Epithelial cell of proximal tubule (primary cell): Measurements from ENCODE around the gene SDK1. TPM values are rescaled to one million over a fixed set of nuclear protein-coding genes. Genes with fewer than 3 reads are reported as not detected.

Experiments used
- DNase-seq: peaks from one replicate; pipeline ENCODE4 v3.0.0-alpha.2; 2011; ENCODE audit warnings: low read depth
- H3K4me3 ChIP-seq: 2 replicates; pipeline ENCODE4 v1.5.1; 2011; ENCODE audit warnings: low read depth, mild to moderate bottlenecking, low read length
- total RNA-seq: library from RNA; depleted of rRNA; stranded (reverse); fragments of >200 nt; gene quantifications from 2 replicates; pipeline ENCODE4 v1.2.3, GENCODE V29; 2015
- TF ChIP-seq, protein P1 (sequence below): conservative IDR thresholded peaks from 2 replicates; pipeline ENCODE4 v1.5.1; 2012; ENCODE audit warnings: low read depth, mild to moderate bottlenecking, low read length

Gene SDK1
- total RNA-seq, 1 donor from 2014 or later = 0.75 TPM

DNA sequence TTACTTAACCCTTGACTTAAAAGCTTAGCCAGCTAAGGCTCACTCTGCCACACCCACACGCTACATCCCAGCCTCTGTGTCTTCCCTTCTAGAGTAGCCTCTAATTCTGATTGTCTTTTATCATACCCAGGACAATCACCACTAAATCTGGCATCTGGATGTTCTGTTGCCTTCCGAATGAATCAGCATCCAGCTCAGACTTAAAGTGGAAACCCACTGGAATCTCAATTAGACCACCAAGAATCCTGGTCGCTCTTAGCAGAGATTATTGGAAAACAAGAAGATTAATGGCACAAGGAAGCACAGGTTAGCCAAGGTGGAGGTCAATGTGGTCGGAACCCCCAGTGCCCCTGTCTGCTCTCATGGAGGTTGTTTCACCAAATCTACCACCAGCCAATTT lies 976.9 kb downstream of the SDK1 start:
- H3K4me3 ChIP-seq = no peak overlapping the region
- TF ChIP-seq, protein P1, sequence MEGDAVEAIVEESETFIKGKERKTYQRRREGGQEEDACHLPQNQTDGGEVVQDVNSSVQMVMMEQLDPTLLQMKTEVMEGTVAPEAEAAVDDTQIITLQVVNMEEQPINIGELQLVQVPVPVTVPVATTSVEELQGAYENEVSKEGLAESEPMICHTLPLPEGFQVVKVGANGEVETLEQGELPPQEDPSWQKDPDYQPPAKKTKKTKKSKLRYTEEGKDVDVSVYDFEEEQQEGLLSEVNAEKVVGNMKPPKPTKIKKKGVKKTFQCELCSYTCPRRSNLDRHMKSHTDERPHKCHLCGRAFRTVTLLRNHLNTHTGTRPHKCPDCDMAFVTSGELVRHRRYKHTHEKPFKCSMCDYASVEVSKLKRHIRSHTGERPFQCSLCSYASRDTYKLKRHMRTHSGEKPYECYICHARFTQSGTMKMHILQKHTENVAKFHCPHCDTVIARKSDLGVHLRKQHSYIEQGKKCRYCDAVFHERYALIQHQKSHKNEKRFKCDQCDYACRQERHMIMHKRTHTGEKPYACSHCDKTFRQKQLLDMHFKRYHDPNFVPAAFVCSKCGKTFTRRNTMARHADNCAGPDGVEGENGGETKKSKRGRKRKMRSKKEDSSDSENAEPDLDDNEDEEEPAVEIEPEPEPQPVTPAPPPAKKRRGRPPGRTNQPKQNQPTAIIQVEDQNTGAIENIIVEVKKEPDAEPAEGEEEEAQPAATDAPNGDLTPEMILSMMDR = no peak

DNA sequence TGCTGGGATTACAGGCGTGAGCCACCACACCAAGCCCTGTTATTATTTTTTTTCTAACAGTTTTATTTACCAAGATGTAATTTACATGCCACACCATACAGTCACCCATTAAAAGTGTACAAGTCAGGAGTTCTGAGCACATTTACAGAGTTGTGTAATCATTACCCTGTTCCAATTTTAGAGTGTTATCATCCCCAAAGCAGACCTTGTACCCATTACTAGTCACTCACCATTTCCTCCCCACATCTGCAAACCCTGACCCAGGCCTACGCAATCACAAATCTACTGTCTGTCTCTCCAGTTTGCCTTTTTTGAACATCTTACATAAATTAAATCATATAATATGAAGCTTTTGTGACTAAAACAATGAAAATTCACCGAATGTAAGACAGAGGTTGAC lies 978.2 kb downstream of the SDK1 start:
- H3K4me3 ChIP-seq = no peak overlapping the region
- TF ChIP-seq, protein P1 = no peak

More for the DNA sequence above, 976.9 kb downstream of the SDK1 start:
- DNase-seq = no peak

DNA sequence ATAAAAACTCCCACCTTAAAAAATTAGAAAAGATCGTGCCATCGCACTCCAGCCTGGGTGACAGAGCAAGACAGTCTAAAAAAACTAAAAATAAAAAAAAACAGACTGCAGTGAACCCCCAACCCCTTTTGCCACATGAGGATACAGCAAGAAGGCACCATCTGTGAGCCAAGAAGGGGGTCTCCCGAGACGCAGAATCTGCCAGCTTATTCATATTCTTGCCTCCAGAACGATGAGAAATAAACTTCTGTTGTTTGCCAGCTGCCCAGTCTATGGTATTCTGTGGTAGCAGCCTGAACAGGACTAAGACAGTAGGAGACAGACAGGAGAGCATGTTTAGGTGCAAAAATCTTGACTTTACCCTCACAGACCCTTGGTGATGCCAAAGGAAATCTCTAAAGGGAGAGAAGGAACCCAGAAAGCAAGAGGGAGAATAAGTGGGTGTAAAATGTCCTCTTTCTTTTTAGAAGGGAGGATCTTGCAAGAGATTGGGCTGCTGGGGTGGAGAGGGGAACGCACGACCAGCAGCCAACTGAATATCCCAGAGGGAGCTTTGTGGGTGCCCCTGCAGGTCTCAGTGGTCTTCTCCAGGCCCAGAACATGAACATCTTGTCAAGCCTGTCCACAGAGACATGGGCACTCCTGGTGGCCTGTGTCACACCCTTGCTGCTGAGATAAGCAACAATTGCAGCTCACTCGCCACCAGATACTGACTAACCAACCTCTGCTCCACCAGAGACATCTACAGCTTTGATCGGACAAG lies 980.4 kb downstream of the SDK1 start:
- no peak for DNase-seq
- TF ChIP-seq, protein P1 = no peak
- H3K4me3 ChIP-seq = no peak overlapping the region

More for the DNA sequence above, 978.2 kb downstream of the SDK1 start:
- DNase-seq = no peak

DNA sequence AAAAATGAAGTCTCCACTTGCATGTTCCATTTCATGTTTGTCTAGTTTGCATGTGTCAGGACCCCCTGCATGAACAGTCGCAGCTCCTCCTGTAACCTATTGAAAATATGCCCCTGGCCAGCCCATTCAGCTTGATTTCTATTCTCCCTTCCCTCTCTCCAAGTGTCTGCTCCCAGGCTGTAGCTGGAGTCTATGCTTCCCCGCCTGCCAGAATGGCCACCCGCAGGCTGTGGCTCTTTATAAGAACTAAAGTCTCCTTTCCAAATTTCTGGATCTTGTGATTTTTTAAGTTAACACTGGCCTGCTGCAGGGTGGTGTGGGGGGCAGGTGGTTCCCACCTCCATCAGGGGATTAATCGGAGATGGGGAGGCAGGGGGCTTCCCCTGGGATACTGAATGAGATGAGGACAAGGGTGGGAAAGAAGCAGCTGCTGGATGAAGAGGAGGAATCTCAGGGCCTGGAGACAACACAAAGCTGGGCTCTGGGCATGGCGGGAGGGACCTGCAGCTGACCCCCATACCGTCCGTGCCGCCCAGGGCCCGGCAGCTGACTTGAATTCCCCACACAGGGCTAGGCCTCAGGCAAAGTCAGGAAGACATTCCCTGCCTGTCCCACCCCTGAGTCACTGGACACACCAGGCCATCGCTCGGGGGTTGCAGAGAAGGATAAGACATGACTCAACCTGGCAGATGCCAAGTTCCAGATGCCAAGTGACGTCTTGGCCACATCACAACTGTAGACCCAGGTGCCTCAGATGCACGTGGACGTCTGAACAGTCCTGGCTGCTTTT lies 981.6 kb downstream of the SDK1 start:
- no peak for DNase-seq
- H3K4me3 ChIP-seq = no peak overlapping the region
- TF ChIP-seq, protein P1 = no peak

DNA sequence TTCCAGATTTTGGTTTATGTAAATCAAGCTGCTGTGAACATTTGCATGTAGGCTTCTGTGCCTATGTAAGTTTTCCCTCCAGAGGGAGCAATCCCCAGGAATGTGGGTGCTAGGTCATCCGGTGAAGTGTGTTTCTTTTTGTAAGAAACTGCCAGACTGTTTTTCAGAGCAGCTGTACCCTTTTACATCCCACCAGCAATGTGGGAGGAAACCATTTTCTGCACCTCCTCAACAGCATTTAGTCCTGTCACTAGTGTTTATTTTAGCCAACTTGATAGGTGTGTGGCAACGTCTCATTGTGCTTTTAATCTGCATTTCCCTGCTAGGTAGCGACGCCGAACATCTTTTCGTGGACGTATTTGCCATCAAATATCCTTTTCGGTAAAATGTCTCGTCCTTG lies 985.3 kb downstream of the SDK1 start:
- DNase-seq = no peak
- TF ChIP-seq, protein P1 = peak; percentile 22
- H3K4me3 ChIP-seq = no peak overlapping the region

DNA sequence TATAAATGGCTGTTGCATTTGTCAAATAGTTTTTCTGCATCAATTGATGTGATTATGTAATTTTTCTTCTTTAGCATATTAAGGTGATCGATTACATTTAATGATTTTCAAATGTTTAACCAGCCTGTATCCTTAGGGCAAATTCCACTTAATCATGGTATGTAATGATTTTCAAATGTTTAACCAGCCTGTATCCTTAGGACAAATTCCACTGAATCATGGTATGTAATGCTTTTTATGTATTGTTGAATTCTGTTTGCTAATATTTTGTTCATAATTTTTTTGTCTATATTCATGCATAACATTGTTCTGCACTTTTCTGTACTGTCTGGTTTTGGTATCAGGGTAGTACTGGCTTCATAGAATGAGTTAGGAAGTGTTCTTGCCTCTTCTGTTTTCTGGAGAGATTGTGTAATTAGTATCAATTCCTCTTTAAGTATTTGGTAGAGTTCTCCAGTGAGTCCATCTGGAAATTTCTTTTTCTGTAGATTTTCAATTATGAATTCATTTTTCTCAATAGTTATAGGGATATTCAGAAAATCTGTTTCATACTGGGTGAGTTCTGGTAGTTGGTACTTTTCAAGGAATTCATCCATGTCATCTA lies 987.8 kb downstream of the SDK1 start:
- TF ChIP-seq, protein P1 = no peak
- no peak for DNase-seq
- H3K4me3 ChIP-seq = no peak overlapping the region
